K562 (cell line): ENCODE results near the gene SIKE1. TPM values are rescaled to one million over a fixed set of nuclear protein-coding genes. Genes with fewer than 3 reads are reported as not detected.

Experiments used
- HDAC2 ChIP-seq: fragments of 450-650 bp; IDR thresholded peaks from 2 replicates; pipeline ENCODE4 v1.6.1; 2016; ENCODE audit warnings: mild to moderate bottlenecking
- MIER1 ChIP-seq: fragments of 450-650 bp; IDR thresholded peaks from 2 replicates; pipeline ENCODE4 v1.6.1; 2016; ENCODE audit warnings: antibody characterized with exemption, mild to moderate bottlenecking, low read depth
- POLR2AphosphoS5 ChIP-seq: IDR thresholded peaks from 2 replicates; pipeline ENCODE4 v1.6.1; 2011; ENCODE audit warnings: mild to moderate bottlenecking, low read depth, low read length, moderate library complexity; ENCODE audit not compliant: control insufficient read depth, insufficient read depth
- RBM22 ChIP-seq: fragments of 200-400 bp; formaldehyde crosslinking; IDR thresholded peaks from 2 replicates; pipeline ENCODE4 v1.6.1; 2018; ENCODE audit warnings: low read length, low read depth; ENCODE audit not compliant: poor library complexity, severe bottlenecking
- ZEB2 ChIP-seq: fragments of 450-650 bp; IDR thresholded peaks from 2 replicates; pipeline ENCODE4 v1.6.1; 2016
- ZNF609 ChIP-seq: sonication (generic); formaldehyde crosslinking; IDR thresholded peaks from 2 replicates; pipeline ENCODE4 v1.8.1; 2023; ENCODE audit warnings: missing genetic modification reagents, mild to moderate bottlenecking, borderline replicate concordance
- polyA plus RNA-seq, 8 experiments: library from polyadenylated mRNA; depleted of rRNA in 4 of 8; stranded (reverse) in 5 of 8; unstranded in 3 of 8; fragments of >200 nt; fragmentation: Nextera tagmentation in 2 of 8; fragmentation: Illumina TruSeq in 1 of 8; extraction: Ambion mirVana in 2 of 8; extraction: Trizol in 1 of 8; gene quantifications; 2 replicates each; pipeline versions ENCODE4 v1.2.1 to v1.2.3, GENCODE V29; 2011 to 2014; ENCODE audit warnings: inconsistent platforms in 1 of 8, missing spikeins in 1 of 8
- total RNA-seq, 7 experiments: library from RNA; depleted of rRNA in 6 of 7; stranded (reverse); fragments of >200 nt in 6 of 7; fragmentation: Illumina TruSeq in 2 of 7; extraction: Trizol in 2 of 7; gene quantifications; 2 replicates each; pipeline versions ENCODE4 v1.2.1 to v1.2.3, GENCODE V29; 2011 to 2021; ENCODE audit warnings: low replicate concordance in 1 of 7
- TF ChIP-seq, protein P1 (sequence below): fragments of 200-800 bp; sonication (Bioruptor generic); IDR thresholded peaks from 2 replicates; pipeline ENCODE4 v1.6.1; 2016; ENCODE audit warnings: missing genetic modification characterization, missing compliant biosample characterization
- TF ChIP-seq, protein P2 (sequence below): fragments of 450-650 bp; conservative IDR thresholded peaks from 2 replicates; pipeline ENCODE4 v1.6.1; 2016; ENCODE audit warnings: missing genetic modification characterization, low read depth, mild to moderate bottlenecking, control low read depth, missing compliant biosample characterization
- TF ChIP-seq, protein P3 (sequence below): fragments of 450-650 bp; IDR thresholded peaks from 2 replicates; pipeline ENCODE4 v1.6.1; 2016; ENCODE audit warnings: antibody characterized with exemption
- TF ChIP-seq, protein P4 (sequence below): fragments of 450-650 bp; IDR thresholded peaks from 2 replicates; pipeline ENCODE4 v1.6.1; 2017; ENCODE audit warnings: antibody characterized with exemption

SIKE1 gene
- total and polyA plus RNA-seq, 9 of the 15 experiments (the other 6 are each of a cell fraction or from before 2014, with no cell fraction given): 21.8 to 144 (median 76.3) TPM

- 0 out of 2 replicates have a peak, but pooled peaks have one; percentile 71 for TF ChIP-seq MIER1
- TF ChIP-seq, protein P1, sequence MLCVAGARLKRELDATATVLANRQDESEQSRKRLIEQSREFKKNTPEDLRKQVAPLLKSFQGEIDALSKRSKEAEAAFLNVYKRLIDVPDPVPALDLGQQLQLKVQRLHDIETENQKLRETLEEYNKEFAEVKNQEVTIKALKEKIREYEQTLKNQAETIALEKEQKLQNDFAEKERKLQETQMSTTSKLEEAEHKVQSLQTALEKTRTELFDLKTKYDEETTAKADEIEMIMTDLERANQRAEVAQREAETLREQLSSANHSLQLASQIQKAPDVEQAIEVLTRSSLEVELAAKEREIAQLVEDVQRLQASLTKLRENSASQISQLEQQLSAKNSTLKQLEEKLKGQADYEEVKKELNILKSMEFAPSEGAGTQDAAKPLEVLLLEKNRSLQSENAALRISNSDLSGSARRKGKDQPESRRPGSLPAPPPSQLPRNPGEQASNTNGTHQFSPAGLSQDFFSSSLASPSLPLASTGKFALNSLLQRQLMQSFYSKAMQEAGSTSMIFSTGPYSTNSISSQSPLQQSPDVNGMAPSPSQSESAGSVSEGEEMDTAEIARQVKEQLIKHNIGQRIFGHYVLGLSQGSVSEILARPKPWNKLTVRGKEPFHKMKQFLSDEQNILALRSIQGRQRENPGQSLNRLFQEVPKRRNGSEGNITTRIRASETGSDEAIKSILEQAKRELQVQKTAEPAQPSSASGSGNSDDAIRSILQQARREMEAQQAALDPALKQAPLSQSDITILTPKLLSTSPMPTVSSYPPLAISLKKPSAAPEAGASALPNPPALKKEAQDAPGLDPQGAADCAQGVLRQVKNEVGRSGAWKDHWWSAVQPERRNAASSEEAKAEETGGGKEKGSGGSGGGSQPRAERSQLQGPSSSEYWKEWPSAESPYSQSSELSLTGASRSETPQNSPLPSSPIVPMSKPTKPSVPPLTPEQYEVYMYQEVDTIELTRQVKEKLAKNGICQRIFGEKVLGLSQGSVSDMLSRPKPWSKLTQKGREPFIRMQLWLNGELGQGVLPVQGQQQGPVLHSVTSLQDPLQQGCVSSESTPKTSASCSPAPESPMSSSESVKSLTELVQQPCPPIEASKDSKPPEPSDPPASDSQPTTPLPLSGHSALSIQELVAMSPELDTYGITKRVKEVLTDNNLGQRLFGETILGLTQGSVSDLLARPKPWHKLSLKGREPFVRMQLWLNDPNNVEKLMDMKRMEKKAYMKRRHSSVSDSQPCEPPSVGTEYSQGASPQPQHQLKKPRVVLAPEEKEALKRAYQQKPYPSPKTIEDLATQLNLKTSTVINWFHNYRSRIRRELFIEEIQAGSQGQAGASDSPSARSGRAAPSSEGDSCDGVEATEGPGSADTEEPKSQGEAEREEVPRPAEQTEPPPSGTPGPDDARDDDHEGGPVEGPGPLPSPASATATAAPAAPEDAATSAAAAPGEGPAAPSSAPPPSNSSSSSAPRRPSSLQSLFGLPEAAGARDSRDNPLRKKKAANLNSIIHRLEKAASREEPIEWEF: no peak
- TF ChIP-seq HDAC2: peak; percentile 35
- TF ChIP-seq RBM22: no peak
- TF ChIP-seq ZNF609 (CRISPR knock-in tag): peak; percentile 91; the same call in 1 of the 2 replicates
- TF ChIP-seq, protein P2, sequence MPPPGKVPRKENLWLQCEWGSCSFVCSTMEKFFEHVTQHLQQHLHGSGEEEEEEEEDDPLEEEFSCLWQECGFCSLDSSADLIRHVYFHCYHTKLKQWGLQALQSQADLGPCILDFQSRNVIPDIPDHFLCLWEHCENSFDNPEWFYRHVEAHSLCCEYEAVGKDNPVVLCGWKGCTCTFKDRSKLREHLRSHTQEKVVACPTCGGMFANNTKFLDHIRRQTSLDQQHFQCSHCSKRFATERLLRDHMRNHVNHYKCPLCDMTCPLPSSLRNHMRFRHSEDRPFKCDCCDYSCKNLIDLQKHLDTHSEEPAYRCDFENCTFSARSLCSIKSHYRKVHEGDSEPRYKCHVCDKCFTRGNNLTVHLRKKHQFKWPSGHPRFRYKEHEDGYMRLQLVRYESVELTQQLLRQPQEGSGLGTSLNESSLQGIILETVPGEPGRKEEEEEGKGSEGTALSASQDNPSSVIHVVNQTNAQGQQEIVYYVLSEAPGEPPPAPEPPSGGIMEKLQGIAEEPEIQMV: no peak
- TF ChIP-seq, protein P3, sequence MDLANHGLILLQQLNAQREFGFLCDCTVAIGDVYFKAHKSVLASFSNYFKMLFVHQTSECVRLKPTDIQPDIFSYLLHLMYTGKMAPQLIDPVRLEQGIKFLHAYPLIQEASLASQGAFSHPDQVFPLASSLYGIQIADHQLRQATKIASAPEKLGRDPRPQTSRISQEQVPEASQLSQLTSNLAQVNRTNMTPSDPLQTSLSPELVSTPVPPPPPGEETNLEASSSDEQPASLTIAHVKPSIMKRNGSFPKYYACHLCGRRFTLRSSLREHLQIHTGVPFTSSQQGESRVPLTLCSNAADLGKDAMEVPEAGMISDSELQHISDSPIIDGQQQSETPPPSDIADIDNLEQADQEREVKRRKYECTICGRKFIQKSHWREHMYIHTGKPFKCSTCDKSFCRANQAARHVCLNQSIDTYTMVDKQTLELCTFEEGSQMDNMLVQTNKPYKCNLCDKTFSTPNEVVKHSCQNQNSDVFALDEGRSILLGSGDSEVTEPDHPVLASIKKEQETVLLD: peak; percentile 96
- peak; percentile 97 for TF ChIP-seq POLR2AphosphoS5
- no peak for TF ChIP-seq ZEB2
- TF ChIP-seq, protein P4, sequence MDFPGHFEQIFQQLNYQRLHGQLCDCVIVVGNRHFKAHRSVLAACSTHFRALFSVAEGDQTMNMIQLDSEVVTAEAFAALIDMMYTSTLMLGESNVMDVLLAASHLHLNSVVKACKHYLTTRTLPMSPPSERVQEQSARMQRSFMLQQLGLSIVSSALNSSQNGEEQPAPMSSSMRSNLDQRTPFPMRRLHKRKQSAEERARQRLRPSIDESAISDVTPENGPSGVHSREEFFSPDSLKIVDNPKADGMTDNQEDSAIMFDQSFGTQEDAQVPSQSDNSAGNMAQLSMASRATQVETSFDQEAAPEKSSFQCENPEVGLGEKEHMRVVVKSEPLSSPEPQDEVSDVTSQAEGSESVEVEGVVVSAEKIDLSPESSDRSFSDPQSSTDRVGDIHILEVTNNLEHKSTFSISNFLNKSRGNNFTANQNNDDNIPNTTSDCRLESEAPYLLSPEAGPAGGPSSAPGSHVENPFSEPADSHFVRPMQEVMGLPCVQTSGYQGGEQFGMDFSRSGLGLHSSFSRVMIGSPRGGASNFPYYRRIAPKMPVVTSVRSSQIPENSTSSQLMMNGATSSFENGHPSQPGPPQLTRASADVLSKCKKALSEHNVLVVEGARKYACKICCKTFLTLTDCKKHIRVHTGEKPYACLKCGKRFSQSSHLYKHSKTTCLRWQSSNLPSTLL: no peak
Observed at GRCh38 chr1:114757455-114758255, 22.8 kb downstream of the SIKE1 start, which contains the start of gene CSDE1 (continued).
